GM18861 (cell line): ENCODE results near the gene PRKCZ.

Source experiments
- ATAC-seq: cut with Tn5 transposase; IDR thresholded peaks from one replicate; pipeline ENCODE4 v1.9.1; 2021; ENCODE audit not compliant: unreplicated experiment

The PRKCZ gene

GRCh38 chr1:2060535-2060934 is 10.3 kb downstream of the PRKCZ start:
- ATAC-seq, result no peak

GRCh38 chr1:2061065-2061778 is 11.0 kb downstream of the PRKCZ start:
- ATAC-seq, result no peak

- no peak for ATAC-seq
Measured at GRCh38 chr1:2065699-2066098, 15.5 kb downstream of the PRKCZ start.

GRCh38 chr1:2067393-2067792 is 17.2 kb downstream of the PRKCZ start:
- ATAC-seq, result no peak

GRCh38 chr1:2067981-2068380 is 17.8 kb downstream of the PRKCZ start:
- ATAC-seq, result no peak

- no peak for ATAC-seq
Measured at GRCh38 chr1:2068951-2069350, 18.7 kb downstream of the PRKCZ start.

GRCh38 chr1:2070016-2070415 is 19.8 kb downstream of the PRKCZ start:
- no peak for ATAC-seq

GRCh38 chr1:2070800-2071530 is 20.8 kb downstream of the PRKCZ start:
- no peak for ATAC-seq

- no peak for ATAC-seq
Measured at GRCh38 chr1:2072109-2072806, 22.0 kb downstream of the PRKCZ start.

- ATAC-seq, result no peak
Measured at GRCh38 chr1:2072891-2073290, 22.7 kb downstream of the PRKCZ start.

- no peak for ATAC-seq
Measured at GRCh38 chr1:2073382-2074230, 23.4 kb downstream of the PRKCZ start.

GRCh38 chr1:2074396-2074795 is 24.2 kb downstream of the PRKCZ start:
- ATAC-seq, result no peak

GRCh38 chr1:2074944-2075740 is 24.9 kb downstream of the PRKCZ start:
- no peak for ATAC-seq

- no peak for ATAC-seq
Measured at GRCh38 chr1:2076826-2077225, 26.6 kb downstream of the PRKCZ start.

- ATAC-seq, result no peak
Measured at GRCh38 chr1:2078170-2078569, 28.0 kb downstream of the PRKCZ start.

- ATAC-seq, result no peak
Measured at GRCh38 chr1:2079396-2080085, 29.3 kb downstream of the PRKCZ start.

GRCh38 chr1:2080140-2080539 is 29.9 kb downstream of the PRKCZ start:
- ATAC-seq, result no peak

- ATAC-seq, result no peak
Measured at GRCh38 chr1:2080884-2081283, 30.7 kb downstream of the PRKCZ start.

- ATAC-seq, result no peak
Measured at GRCh38 chr1:2081326-2081885, 31.2 kb downstream of the PRKCZ start.
